DOHH2 (cell line): ENCODE data around the gene CACNA1I.

Source experiments
- H3F3A ChIP-seq: fragments of 200-600 bp; sonication (generic), shearing (Covaris generic); 2 replicates; pipeline ENCODE4 v1.6.0; 2016; ENCODE audit warnings: antibody characterized with exemption, mild to moderate bottlenecking; ENCODE audit not compliant: control insufficient read depth, insufficient read depth
- H3K27ac ChIP-seq: fragments of 200-600 bp; sonication (generic); 2 replicates; pipeline ENCODE4 v1.5.1; 2014; ENCODE audit warnings: low read depth, mild to moderate bottlenecking, low read length, moderate library complexity
- H3K27me3 ChIP-seq: fragments of 200-600 bp; sonication (generic); 2 replicates; pipeline ENCODE4 v1.6.1; 2014; ENCODE audit warnings: mild to moderate bottlenecking, low read length, mixed read lengths; ENCODE audit not compliant: control insufficient read depth
- H3K36me3 ChIP-seq: fragments of 200-600 bp; sonication (generic); 2 replicates; pipeline ENCODE4 v1.6.1; 2014; ENCODE audit warnings: mild to moderate bottlenecking, low read length, moderate library complexity, mixed read lengths; ENCODE audit not compliant: control insufficient read depth
- H3K4me1 ChIP-seq: fragments of 200-600 bp; sonication (generic); 2 replicates; pipeline ENCODE4 v1.6.1; 2014; ENCODE audit warnings: mild to moderate bottlenecking, low read length, mixed read lengths; ENCODE audit not compliant: control insufficient read depth
- H3K4me2 ChIP-seq: fragments of 200-600 bp; sonication (generic); 2 replicates; pipeline ENCODE4 v1.6.0; 2014; ENCODE audit warnings: mild to moderate bottlenecking, low read length, moderate library complexity
- H3K4me3 ChIP-seq: fragments of 200-600 bp; sonication (generic); 2 replicates; pipeline ENCODE4 v1.5.1; 2014; ENCODE audit warnings: mild to moderate bottlenecking, low read length, mixed read lengths
- H3K79me2 ChIP-seq: fragments of 200-600 bp; sonication (generic); 2 replicates; pipeline ENCODE4 v1.6.1; 2014; ENCODE audit warnings: mild to moderate bottlenecking, low read length, mixed read lengths; ENCODE audit not compliant: control insufficient read depth
- H3K9me2 ChIP-seq: fragments of 200-600 bp; sonication (generic); replicated peaks from 2 replicates; pipeline ENCODE4 v1.6.1; 2014; ENCODE audit warnings: mild to moderate bottlenecking, low read length, mixed read lengths; ENCODE audit not compliant: control insufficient read depth
- H3K9me3 ChIP-seq: fragments of 200-600 bp; sonication (generic); 2 replicates; pipeline ENCODE4 v1.6.1; 2014; ENCODE audit warnings: antibody characterized with exemption, low read length, mixed read lengths; ENCODE audit not compliant: control insufficient read depth, insufficient read depth
- H4K20me1 ChIP-seq: fragments of 200-600 bp; sonication (generic); 2 replicates; pipeline ENCODE4 v1.6.0; 2014; ENCODE audit warnings: low read depth, mild to moderate bottlenecking, antibody characterized with exemption, low read length, moderate library complexity; ENCODE audit not compliant: control insufficient read depth, insufficient read depth
- EZH2phosphoT487 ChIP-seq: fragments of 200-600 bp; sonication (generic); IDR thresholded peaks from 2 replicates; pipeline ENCODE4 v1.6.1; 2017; ENCODE audit warnings: borderline replicate concordance, mild to moderate bottlenecking, antibody characterized with exemption, low read length, moderate library complexity, mixed read lengths
- TF ChIP-seq, protein P1 (sequence below): fragments of 200-600 bp; sonication (generic); IDR thresholded peaks from one replicate; pipeline ENCODE4 v1.5.1; 2014; ENCODE audit warnings: antibody characterized with exemption, mild to moderate bottlenecking, low read depth, low read length; ENCODE audit not compliant: poor library complexity, severe bottlenecking

Gene CACNA1I

GRCh38 chr22:39699631-39700360, 129.2 kb downstream of the CACNA1I start:
- Histone ChIP-seq H3K9me3 (no peaks in the 10 kb centered on the region), H3K4me1 (no peaks in the 10 kb centered on the region), H3K27me3 (no peaks in the 10 kb centered on the region), H3K4me2 (no peak overlapping the region), H3K4me3 (no peak overlapping the region), H3F3A (no peaks in the 10 kb centered on the region), H4K20me1 (no peaks in the 10 kb centered on the region), H3K27ac (no peak overlapping the region), H3K79me2 (no peaks in the 10 kb centered on the region), H3K36me3 (no peaks in the 10 kb centered on the region), H3K9me2 (no peaks in the 10 kb centered on the region)
- TF ChIP-seq, protein P1, sequence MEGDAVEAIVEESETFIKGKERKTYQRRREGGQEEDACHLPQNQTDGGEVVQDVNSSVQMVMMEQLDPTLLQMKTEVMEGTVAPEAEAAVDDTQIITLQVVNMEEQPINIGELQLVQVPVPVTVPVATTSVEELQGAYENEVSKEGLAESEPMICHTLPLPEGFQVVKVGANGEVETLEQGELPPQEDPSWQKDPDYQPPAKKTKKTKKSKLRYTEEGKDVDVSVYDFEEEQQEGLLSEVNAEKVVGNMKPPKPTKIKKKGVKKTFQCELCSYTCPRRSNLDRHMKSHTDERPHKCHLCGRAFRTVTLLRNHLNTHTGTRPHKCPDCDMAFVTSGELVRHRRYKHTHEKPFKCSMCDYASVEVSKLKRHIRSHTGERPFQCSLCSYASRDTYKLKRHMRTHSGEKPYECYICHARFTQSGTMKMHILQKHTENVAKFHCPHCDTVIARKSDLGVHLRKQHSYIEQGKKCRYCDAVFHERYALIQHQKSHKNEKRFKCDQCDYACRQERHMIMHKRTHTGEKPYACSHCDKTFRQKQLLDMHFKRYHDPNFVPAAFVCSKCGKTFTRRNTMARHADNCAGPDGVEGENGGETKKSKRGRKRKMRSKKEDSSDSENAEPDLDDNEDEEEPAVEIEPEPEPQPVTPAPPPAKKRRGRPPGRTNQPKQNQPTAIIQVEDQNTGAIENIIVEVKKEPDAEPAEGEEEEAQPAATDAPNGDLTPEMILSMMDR: no peak
- TF ChIP-seq EZH2phosphoT487: no peak

DNA sequence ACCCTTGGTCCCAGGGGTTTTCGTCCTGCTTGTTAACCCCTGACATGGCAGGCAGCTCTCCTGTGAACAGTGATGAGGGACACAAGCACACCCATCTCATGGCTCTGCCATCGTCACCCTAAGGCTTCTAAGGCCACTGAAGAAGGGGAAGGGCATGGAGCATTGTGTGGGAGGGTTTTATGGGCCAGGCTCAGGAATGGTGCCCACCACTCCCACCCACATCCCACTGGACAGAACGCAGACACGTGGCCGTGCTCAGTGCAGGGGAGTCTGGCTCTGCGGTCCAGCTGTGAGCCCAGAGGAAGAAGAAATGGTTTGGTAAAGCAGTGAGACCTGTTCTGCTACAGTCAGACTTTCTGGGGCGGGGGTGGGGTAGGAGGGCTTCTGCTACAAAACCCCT, 130.0 kb downstream of the CACNA1I start:
- no peak overlapping the region for H3K27ac ChIP-seq
- no peaks in the 10 kb centered on the region for H3F3A ChIP-seq
- no peaks in the 10 kb centered on the region for H3K9me3 ChIP-seq
- H3K79me2 ChIP-seq: no peaks in the 10 kb centered on the region
- no peak overlapping the region for H3K4me3 ChIP-seq
- no peaks in the 10 kb centered on the region for H4K20me1 ChIP-seq
- TF ChIP-seq, protein P1: no peak
- no peak for TF ChIP-seq EZH2phosphoT487
- no peaks in the 10 kb centered on the region for H3K27me3 ChIP-seq
- H3K36me3 ChIP-seq: no peaks in the 10 kb centered on the region
- no peaks in the 10 kb centered on the region for H3K9me2 ChIP-seq
- no peak overlapping the region for H3K4me2 ChIP-seq
- H3K4me1 ChIP-seq: no peaks in the 10 kb centered on the region

DNA sequence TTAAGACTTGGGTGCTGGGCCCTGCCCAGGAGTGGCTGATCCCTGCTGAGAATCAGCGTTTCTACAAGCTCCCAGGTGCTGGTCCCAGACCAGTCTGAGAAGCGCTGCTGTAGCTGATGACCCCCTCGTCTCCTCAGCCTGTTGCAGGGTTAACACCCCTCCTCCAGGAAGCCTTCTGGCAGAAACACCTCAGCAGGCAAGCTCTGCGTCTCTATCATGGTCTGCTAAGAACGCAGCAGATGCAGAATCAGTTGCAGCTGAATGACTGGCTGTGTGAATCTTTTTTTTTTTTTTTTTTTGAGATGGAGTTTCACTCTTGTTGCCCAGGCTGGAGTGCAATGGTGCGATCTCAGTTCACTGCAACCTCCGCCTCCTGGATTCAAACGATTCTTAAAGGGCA, 132.5 kb downstream of the CACNA1I start:
- Histone ChIP-seq H3K4me2 (no peak overlapping the region), H3K27me3 (no peaks in the 10 kb centered on the region), H3K9me3 (no peaks in the 10 kb centered on the region), H3K27ac (no peak overlapping the region), H4K20me1 (no peaks in the 10 kb centered on the region), H3K9me2 (no peaks in the 10 kb centered on the region), H3K79me2 (no peaks in the 10 kb centered on the region), H3K4me3 (no peak overlapping the region), H3F3A (no peaks in the 10 kb centered on the region), H3K36me3 (no peaks in the 10 kb centered on the region), H3K4me1 (no peaks in the 10 kb centered on the region)
- TF ChIP-seq, protein P1: no peak
- no peak for TF ChIP-seq EZH2phosphoT487
